Activated CD8-positive, alpha-beta T cell treated with anti-CD3 and anti-CD28 coated beads for 36 hours (primary cell): ENCODE results near the gene RNF34. TPM values are rescaled to one million over a fixed set of nuclear protein-coding genes. Genes with fewer than 3 reads are reported as not detected.
A peak's percentile ranks its signal among the peaks of the same experiment; 100 is the strongest.

Source experiments
- ATAC-seq: fragments of 200-7000 bp; cut with Tn5 transposase; one replicate; pipeline ENCODE4 v1.10.0; 2021; ENCODE audit warnings: mild to moderate bottlenecking, moderate library complexity
- CTCF ChIA-PET: fragments of 350-600 bp; sonication (Branson Sonifier 250); formaldehyde crosslinking; loops from one replicate; lab custom pipeline; 2021; ENCODE audit warnings: antibody characterized with exemption; lab: Charles Lee
- POLR2A ChIA-PET: fragments of 350-600 bp; sonication (Branson Sonifier 250); formaldehyde crosslinking; loops from one replicate; lab custom pipeline; 2021; ENCODE audit warnings: antibody characterized with exemption; lab: Charles Lee
- DNase-seq: peaks from one replicate; pipeline ENCODE4 v3.0.0-alpha.2; 2020
- H3K27ac Mint-ChIP-seq: one replicate; pipeline ENCODE4 v1.8.0; 2021; ENCODE audit warnings: mild to moderate bottlenecking, mixed read lengths
- H3K27me3 Mint-ChIP-seq: one replicate; pipeline ENCODE4 v1.8.0; 2021; ENCODE audit warnings: mixed read lengths
- H3K36me3 Mint-ChIP-seq: one replicate; pipeline ENCODE4 v1.8.0; 2021; ENCODE audit warnings: low read depth, mixed read lengths
- H3K4me1 Mint-ChIP-seq: one replicate; pipeline ENCODE4 v1.8.0; 2021; ENCODE audit warnings: low read depth, mixed read lengths
- H3K4me3 Mint-ChIP-seq: one replicate; pipeline ENCODE4 v1.8.0; 2021; ENCODE audit warnings: mild to moderate bottlenecking, moderate library complexity, mixed read lengths
- H3K9me3 Mint-ChIP-seq: one replicate; pipeline ENCODE4 v1.8.0; 2021; ENCODE audit warnings: mixed read lengths
- intact Hi-C: fragments of 100-400 bp; cut with micrococcal nuclease; formaldehyde crosslinking; loops from one replicate; pipeline ENCODE4 v1.10.0; 2022
- total RNA-seq, 2 experiments: library from RNA; stranded (reverse); gene quantifications; one replicate each; pipeline ENCODE4 v1.2.3, GENCODE V29; 2021
- TF ChIP-seq, protein P1 (sequence below): fragments of 200-600 bp; IDR thresholded peaks from one replicate; pipeline ENCODE4 v1.8.0; 2022; ENCODE audit warnings: antibody characterized with exemption, mild to moderate bottlenecking

Gene RNF34, protein sequence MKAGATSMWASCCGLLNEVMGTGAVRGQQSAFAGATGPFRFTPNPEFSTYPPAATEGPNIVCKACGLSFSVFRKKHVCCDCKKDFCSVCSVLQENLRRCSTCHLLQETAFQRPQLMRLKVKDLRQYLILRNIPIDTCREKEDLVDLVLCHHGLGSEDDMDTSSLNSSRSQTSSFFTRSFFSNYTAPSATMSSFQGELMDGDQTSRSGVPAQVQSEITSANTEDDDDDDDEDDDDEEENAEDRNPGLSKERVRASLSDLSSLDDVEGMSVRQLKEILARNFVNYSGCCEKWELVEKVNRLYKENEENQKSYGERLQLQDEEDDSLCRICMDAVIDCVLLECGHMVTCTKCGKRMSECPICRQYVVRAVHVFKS
- total RNA-seq = 10 to 100 TPM; 44.1 to 44.9 TPM

DNA sequence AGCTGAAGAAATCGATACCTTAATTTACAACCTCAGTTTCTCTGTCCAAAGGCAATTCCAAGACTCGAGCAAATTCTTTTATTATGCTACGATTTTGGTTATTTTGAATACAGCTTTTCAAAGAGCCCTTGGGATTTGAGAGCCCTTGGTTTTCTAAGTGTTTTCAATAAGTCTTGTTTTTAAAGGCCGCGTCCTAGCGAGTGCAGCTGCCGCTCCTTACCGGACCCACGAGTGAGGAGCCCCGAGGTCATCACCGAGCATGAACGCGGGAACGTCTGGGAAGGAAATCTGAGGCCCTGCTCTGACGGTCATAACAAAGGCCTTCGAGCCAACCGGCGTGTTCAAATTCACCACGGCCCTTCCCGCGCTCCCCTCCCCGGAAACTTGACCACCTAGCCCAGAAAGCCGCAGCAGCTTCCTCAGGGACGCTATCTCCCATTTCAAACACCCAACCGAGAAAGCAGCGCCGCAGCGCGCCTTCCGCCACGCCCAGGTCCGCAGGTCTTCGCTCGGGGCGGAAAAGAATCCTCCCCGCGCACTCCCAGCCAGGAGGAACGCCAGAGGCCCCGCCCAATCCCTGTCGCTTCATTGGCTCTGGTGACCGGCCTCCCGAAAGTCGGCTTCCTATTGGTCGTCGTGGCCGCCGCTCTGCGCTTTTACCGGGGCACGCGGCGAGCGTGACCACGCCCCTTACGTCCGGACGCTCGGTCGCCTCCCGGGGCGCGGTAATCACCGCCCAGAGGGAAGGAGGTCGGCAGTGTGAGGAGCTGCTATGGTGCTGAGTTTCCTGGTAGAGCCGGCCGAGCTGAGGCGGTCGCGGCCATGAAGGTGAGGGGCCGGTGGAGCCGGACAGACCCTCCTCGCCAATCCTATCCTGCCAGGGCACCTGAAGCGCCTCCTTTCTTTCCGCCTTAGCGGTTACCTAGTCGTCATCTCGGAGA lies at the start of gene RNF34:
TSS of gene RNF34 (plus strand) at position 728 of the 941 bp plus-strand sequence. CDS start at position 823, 95 bp downstream.
- H3K27me3 Mint-ChIP-seq = no peaks in the 10 kb centered on the region
- intact Hi-C loops = loop anchor here (2.0 to 5.0 kb wide), 2 partner anchors 47 to 67 kb away; partner anchors contain the start of gene ANAPC5
- TF ChIP-seq, protein P1, sequence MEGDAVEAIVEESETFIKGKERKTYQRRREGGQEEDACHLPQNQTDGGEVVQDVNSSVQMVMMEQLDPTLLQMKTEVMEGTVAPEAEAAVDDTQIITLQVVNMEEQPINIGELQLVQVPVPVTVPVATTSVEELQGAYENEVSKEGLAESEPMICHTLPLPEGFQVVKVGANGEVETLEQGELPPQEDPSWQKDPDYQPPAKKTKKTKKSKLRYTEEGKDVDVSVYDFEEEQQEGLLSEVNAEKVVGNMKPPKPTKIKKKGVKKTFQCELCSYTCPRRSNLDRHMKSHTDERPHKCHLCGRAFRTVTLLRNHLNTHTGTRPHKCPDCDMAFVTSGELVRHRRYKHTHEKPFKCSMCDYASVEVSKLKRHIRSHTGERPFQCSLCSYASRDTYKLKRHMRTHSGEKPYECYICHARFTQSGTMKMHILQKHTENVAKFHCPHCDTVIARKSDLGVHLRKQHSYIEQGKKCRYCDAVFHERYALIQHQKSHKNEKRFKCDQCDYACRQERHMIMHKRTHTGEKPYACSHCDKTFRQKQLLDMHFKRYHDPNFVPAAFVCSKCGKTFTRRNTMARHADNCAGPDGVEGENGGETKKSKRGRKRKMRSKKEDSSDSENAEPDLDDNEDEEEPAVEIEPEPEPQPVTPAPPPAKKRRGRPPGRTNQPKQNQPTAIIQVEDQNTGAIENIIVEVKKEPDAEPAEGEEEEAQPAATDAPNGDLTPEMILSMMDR = no peak
- peaks cover 17% of the 10 kb centered on the region for H3K36me3 Mint-ChIP-seq
- peak within 1 kb of the TSS; percentile 85 for H3K4me3 Mint-ChIP-seq
- H3K27ac Mint-ChIP-seq = peak within 1 kb of the TSS; percentile 93
- peak; percentile 92 for ATAC-seq
- ChIA-PET CTCF (interaction anchor here (1.2 to 4.5 kb wide), 5 partner anchors 8 to 65 kb away, joined by 3 to 27 read pairs (median 4); no protein-coding TSS in a partner anchor), POLR2A (interaction anchor here (0.6 to 4.0 kb wide), 32 partner anchors 8 to 307 kb away, joined by 3 to 47 read pairs (median 3); partner anchors contain the start of genes ANAPC5 and CAMKK2)
- peaks cover 26% of the 10 kb centered on the region for H3K4me1 Mint-ChIP-seq
- no peaks in the 10 kb centered on the region for H3K9me3 Mint-ChIP-seq
- DNase-seq = peak; percentile 99

DNA sequence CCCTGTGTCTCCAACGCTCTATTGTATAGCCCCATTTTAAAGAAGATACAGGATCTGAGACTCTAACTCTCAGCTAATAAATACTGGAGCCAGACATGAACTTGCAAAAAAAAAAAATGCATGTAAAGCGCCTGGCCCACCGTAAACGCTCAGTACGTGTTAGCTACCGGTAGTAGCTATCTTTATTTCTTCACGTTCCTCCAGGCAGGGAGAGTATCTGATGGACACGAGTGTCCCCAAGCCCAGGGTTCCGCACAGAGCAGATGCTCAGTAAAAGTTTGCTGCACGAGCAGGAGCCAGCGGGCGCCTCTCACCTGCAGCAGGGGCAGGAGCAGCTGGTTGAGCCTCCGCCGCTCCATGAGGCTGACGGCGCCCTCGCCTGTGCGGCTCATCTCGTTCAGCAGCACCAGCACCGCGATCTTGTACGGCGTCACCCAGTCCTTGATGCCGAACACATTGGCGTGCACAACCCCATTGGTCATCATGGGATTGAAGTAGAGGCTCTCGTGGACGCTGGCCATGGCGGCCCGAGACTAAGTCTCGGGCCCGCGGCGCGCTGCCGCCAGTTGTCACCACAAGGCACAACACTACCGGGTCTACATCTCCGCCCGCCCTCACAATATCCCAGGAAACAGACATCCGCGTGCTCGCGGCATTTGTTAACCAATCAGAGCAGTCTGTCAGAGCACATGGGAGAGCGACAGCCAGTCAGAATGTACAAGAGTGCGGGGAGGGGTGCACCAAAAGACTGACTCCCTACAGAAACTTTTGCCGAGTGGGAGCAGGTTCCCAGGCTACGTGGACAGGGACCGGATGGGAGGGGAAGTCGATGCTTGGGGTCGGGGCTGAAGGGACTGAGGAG lies 47.9 kb upstream of the RNF34 start, which contains the start of gene ANAPC5:
TSS of gene ANAPC5 (minus strand) at position 592 of the 862 bp plus-strand sequence. CDS start at position 521, 71 bp downstream.
- intact Hi-C loops = loop anchor here (2.0 to 10.0 kb wide), 2 partner anchors 49 to 113 kb away; partner anchors contain the start of gene RNF34
- H3K4me3 Mint-ChIP-seq = peak within 1 kb of the TSS; percentile 93
- peak; percentile 98 for ATAC-seq
- POLR2A ChIA-PET = interaction anchor here (0.6 to 5.6 kb wide), 12 partner anchors 10 to 1060 kb away, joined by 3 to 47 read pairs (median 3); partner anchors contain the start of genes RNF34 and RNU4-2
- H3K36me3 Mint-ChIP-seq = peaks cover 18% of the 10 kb centered on the region
- peak within 1 kb of the TSS; percentile 99 for H3K27ac Mint-ChIP-seq
- TF ChIP-seq, protein P1 = no peak
- peaks cover 24% of the 10 kb centered on the region for H3K4me1 Mint-ChIP-seq
- CTCF ChIA-PET = interaction anchor here (1.1 to 1.7 kb wide), 4 partner anchors 17 to 273 kb away, joined by 4 to 10 read pairs (median 6); no protein-coding TSS in a partner anchor
- H3K9me3 Mint-ChIP-seq = no peaks in the 10 kb centered on the region
- H3K27me3 Mint-ChIP-seq = no peaks in the 10 kb centered on the region
- DNase-seq = peak; percentile 95

DNA sequence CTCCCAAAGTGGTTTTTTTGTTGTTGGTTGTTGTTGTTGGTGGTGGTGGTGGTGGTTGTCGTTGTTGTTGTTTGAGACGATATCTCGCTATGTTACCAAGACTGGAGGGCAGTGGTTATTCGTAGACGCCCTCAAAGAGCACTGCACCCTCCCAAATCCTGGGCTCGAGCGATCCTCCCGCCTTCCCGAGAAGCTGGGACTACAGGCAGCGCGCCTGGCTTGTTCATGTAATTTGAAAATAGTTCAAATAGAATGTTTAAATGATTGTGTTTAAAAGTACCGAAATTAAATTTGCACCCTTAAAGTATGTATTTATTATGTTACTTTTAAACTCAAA lies 47.3 kb upstream of the RNF34 start:
- Mint-ChIP-seq H3K9me3 (no peaks in the 10 kb centered on the region), H3K4me1 (peaks cover 22% of the 10 kb centered on the region), H3K36me3 (peaks cover 16% of the 10 kb centered on the region)

More for the DNA sequence above, 47.3 kb upstream of the RNF34 start:
- Mint-ChIP-seq H3K27ac (peak overlapping the region; percentile 99), H3K27me3 (no peaks in the 10 kb centered on the region), H3K4me3 (peak overlapping the region; percentile 93)
- ChIA-PET CTCF (interaction anchor here (1.3 to 1.7 kb wide), 2 partner anchors 18 to 272 kb away, joined by 4 to 10 read pairs; no protein-coding TSS in a partner anchor), POLR2A (interaction anchor here (0.6 to 5.6 kb wide), 7 partner anchors 9 to 1061 kb away, joined by 3 to 47 read pairs (median 4); partner anchors contain the start of genes RNF34 and RNU4-2)
- DNase-seq = no peak
- ATAC-seq = peak; percentile 34
- TF ChIP-seq, protein P1 = no peak
- intact Hi-C loops = loop anchor here (2.0 to 10.0 kb wide), 2 partner anchors 48 to 112 kb away; partner anchors contain the start of gene RNF34
